Esophagus muscularis mucosa (tissue), 4 donors: ENCODE data around the gene ECPAS. TPM values are rescaled to one million over a fixed set of nuclear protein-coding genes. Genes with fewer than 3 reads are reported as not detected.
"Not testable (repeated sequence)": the region's sequence is repeated elsewhere in the genome, so short reads cannot be mapped to it uniquely, and the experiment has no call there.

Source experiments
- DNase-seq: peaks from one replicate; pipeline ENCODE4 v3.0.0-alpha.2; 2017; ENCODE audit errors: extremely low spot score
- H3K27ac ChIP-seq, 4 donors: fragments of 200-600 bp; sonication (generic); replicated peaks in 1 of 4; 1 replicate in 3 of 4; 2 replicates in 1 of 4; pipeline ENCODE4 v1.5.1; 2016 to 2019; ENCODE audit warnings: mild to moderate bottlenecking in 1 of 4
- H3K27me3 ChIP-seq, 4 donors: fragments of 200-600 bp; sonication (generic); one replicate each; pipeline versions ENCODE4 v1.5.1 to v1.6.0; 2016 to 2019
- H3K36me3 ChIP-seq, 4 donors: fragments of 200-600 bp; sonication (generic); one replicate each; pipeline ENCODE4 v1.5.1; 2016 to 2019
- H3K4me1 ChIP-seq, 4 donors: fragments of 200-600 bp; sonication (generic); one replicate each; pipeline ENCODE4 v1.5.1; 2016 to 2019
- H3K4me3 ChIP-seq, 4 donors: fragments of 200-600 bp; sonication (generic); 1 replicate in 2 of 4; 2 replicates in 2 of 4; pipeline ENCODE4 v1.5.1; 2016 to 2019; ENCODE audit warnings: mild to moderate bottlenecking in 4 of 4, moderate library complexity in 1 of 4
- H3K9me3 ChIP-seq, 4 donors: fragments of 200-600 bp; sonication (generic); 1 replicate in 3 of 4; 2 replicates in 1 of 4; pipeline ENCODE4 v1.5.1; 2016 to 2019
- EP300 ChIP-seq: sonication (generic); formaldehyde crosslinking; IDR thresholded peaks from one replicate; pipeline ENCODE4 v1.6.1; 2017; ENCODE audit warnings: antibody characterized with exemption
- POLR2A ChIP-seq: fragments of 450-650 bp; IDR thresholded peaks from one replicate; pipeline ENCODE4 v1.6.1; 2017; ENCODE audit warnings: antibody characterized with exemption, moderate library complexity, mild to moderate bottlenecking, low read depth
- POLR2AphosphoS5 ChIP-seq, 2 donors: sonication (generic); formaldehyde crosslinking; IDR thresholded peaks; one replicate each; pipeline ENCODE4 v1.6.1; 2017; ENCODE audit warnings: antibody characterized with exemption in 2 of 2
- WGBS: methylation state at CpG from one replicate; pipeline ENCODE4 v1.1.5; 2018; 5-methylcytosine and 5-hydroxymethylcytosine counted together
- intact Hi-C: fragments of 100-400 bp; cut with DNase I; formaldehyde crosslinking; loops from one replicate; pipeline ENCODE4 v1.15.1; 2023
- total RNA-seq, 4 donors: library from RNA; depleted of rRNA; stranded (reverse); fragments of >200 nt; gene quantifications; one replicate each; pipeline versions ENCODE4 v1.1.0 to v1.2.1, GENCODE V29; 2016
- TF ChIP-seq, protein P1 (sequence below), 3 experiments: fragments of 200-600 bp in 2 of 3; fragments of 450-650 bp in 1 of 3; sonication (generic) in 2 of 3; IDR thresholded peaks; one replicate each; pipeline ENCODE4 v1.5.1; 2017 to 2019; ENCODE audit warnings: antibody characterized with exemption in 3 of 3, mild to moderate bottlenecking in 2 of 3, moderate library complexity in 1 of 3

ECPAS gene
- total RNA-seq, 4 donors from 2014 or later, result 72.9 to 89.3 (median 80.6) TPM

DNA sequence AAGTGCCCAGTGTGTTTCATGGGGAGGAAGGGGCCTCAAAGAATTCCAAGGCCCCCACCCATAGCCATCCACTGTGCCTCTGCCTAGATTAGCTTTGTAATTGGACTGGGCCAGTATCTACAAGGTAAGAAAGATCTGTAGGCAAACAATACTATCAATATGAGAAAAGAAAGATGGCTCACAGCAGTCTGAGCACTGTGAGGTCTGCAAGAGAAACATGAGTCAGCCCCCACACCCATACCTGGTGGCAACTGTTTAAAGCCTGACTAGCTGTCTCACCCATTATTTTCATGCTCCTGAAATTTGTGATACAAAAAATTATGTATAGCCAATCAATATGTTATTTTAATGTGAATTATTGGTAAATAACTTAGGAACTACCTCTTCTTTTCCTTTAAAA is 30.8 kb upstream of the ECPAS start:
- intact Hi-C loops, result no loop called here
- Histone ChIP-seq H3K4me1 (no peaks in the 10 kb centered on the region), H3K27me3 (no peaks in the 10 kb centered on the region), H3K4me3 (no peak overlapping the region), H3K27ac (no peak overlapping the region), H3K9me3 (no peaks in the 10 kb centered on the region), H3K36me3 (no peaks in the 10 kb centered on the region)
- TF ChIP-seq POLR2A (no peak), POLR2AphosphoS5 (IDR thresholded peaks at IDR 0.05) (no peak), EP300 (no peak)
- TF ChIP-seq, protein P1, sequence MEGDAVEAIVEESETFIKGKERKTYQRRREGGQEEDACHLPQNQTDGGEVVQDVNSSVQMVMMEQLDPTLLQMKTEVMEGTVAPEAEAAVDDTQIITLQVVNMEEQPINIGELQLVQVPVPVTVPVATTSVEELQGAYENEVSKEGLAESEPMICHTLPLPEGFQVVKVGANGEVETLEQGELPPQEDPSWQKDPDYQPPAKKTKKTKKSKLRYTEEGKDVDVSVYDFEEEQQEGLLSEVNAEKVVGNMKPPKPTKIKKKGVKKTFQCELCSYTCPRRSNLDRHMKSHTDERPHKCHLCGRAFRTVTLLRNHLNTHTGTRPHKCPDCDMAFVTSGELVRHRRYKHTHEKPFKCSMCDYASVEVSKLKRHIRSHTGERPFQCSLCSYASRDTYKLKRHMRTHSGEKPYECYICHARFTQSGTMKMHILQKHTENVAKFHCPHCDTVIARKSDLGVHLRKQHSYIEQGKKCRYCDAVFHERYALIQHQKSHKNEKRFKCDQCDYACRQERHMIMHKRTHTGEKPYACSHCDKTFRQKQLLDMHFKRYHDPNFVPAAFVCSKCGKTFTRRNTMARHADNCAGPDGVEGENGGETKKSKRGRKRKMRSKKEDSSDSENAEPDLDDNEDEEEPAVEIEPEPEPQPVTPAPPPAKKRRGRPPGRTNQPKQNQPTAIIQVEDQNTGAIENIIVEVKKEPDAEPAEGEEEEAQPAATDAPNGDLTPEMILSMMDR (IDR thresholded peaks at IDR 0.05), result no peak
- no peak for DNase-seq

DNA sequence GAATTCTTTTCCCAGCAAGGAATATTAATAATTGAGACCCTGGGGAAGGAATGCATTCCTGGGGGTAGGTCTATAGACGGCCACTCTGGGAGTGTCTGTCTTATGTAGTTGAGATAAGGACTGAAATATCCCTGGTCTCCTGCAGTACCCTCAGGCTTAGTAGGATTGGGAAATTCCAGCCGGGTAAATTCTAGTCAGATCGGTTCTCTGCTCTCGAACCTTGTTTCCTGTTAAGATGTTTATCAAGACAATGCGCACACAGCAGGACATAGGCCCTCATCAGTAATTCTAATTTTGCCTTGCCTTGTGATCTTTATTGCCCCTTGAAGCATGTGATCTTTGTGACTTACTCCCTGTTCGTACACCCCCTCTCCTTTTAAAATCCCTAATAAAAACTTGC is 27.4 kb upstream of the ECPAS start:
- DNase-seq, intact Hi-C loops, H3K4me1 ChIP-seq, H3K27me3 ChIP-seq, H3K36me3 ChIP-seq, H3K4me3 ChIP-seq, H3K27ac ChIP-seq, H3K9me3 ChIP-seq: not testable (repeated sequence)
- WGBS, result 93% methylated on average over 6 of the region's 6 CpGs

GRCh38 chr9:111502506-111502905 is 18.3 kb upstream of the ECPAS start:
- DNase-seq, result no peak
- Histone ChIP-seq H3K27me3 (no peaks in the 10 kb centered on the region), H3K27ac (no peak overlapping the region), H3K4me1 (no peaks in the 10 kb centered on the region), H3K4me3 (no peak overlapping the region), H3K9me3 (no peaks in the 10 kb centered on the region), H3K36me3 (no peaks in the 10 kb centered on the region)
- TF ChIP-seq POLR2AphosphoS5 (IDR thresholded peaks at IDR 0.05), result no peak
- TF ChIP-seq, protein P1 (IDR thresholded peaks at IDR 0.05), result no peak
- no peak for TF ChIP-seq POLR2A
- no peak for TF ChIP-seq EP300
- WGBS, result no CpG with 5 or more reads among the region's 3 CpGs
- intact Hi-C loops, result no loop called here

DNA sequence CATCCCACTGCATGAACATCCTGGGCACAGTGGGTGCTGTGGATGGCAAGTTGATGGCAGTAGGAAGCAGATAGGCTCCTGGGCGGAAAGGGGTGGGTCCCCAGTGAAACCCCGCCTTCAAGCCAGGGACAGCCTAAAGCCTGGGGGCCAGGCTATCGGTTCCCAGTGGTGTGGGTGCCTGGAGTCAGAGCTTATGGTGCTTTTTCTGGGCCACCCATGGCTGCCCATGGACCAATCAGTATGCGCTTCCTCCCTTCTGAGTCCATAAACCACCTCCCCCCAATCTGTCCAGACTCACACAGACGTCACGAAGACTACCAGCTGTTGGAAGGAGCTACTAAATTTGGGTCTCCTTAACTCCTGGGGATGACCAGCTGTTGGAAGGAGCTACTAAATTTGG is 17.5 kb upstream of the ECPAS start:
- WGBS, result 83% methylated on average over 6 of the region's 6 CpGs
- Histone ChIP-seq H3K27me3 (no peaks in the 10 kb centered on the region), H3K4me3 (no peak overlapping the region), H3K36me3 (no peaks in the 10 kb centered on the region), H3K4me1 (no peaks in the 10 kb centered on the region), H3K27ac (no peak overlapping the region), H3K9me3 (no peaks in the 10 kb centered on the region)
- DNase-seq, result no peak
- TF ChIP-seq EP300 (no peak), POLR2AphosphoS5 (IDR thresholded peaks at IDR 0.05) (no peak), POLR2A (no peak)
- TF ChIP-seq, protein P1 (IDR thresholded peaks at IDR 0.05), result no peak
- intact Hi-C loops, result no loop called here

DNA sequence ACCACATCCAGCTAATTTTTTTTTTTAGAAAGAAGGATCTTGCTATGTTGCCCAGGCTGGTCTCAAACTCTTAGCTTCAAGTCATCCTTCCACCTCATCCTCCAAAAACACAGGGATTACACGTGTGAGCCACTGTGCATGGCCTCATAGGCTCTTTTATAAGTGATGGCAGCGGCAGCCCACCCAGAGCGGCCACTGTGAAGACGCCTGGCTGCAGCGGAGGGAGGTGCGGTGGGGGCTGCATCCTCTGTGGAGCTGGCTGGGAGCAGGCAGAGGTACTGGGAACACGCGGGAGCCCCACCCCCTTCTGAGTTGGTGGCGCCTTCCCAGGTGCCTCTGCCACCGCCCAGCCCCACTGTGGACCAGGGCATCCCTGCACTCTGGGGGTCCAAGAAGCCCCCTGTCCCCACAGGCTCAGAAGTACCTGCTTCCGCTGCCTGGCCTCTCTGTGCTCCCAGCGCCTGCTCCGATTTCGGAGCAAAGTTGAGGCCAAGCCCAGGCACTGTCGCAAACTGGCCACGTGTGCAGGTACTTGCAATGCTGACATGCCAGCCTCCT is 16.9 kb upstream of the ECPAS start:
- intact Hi-C loops, result no loop called here
- no peak overlapping the region for H3K4me3 ChIP-seq
- DNase-seq, result no peak
- H3K36me3 ChIP-seq, result no peaks in the 10 kb centered on the region
- H3K9me3 ChIP-seq, result no peaks in the 10 kb centered on the region
- no peak for TF ChIP-seq POLR2A
- TF ChIP-seq EP300, result no peak
- no peak for TF ChIP-seq POLR2AphosphoS5 (IDR thresholded peaks at IDR 0.05)
- TF ChIP-seq, protein P1 (IDR thresholded peaks at IDR 0.05), result no peak
- no peaks in the 10 kb centered on the region for H3K27me3 ChIP-seq
- 94% methylated on average over 2 of the region's 16 CpGs for WGBS
- H3K4me1 ChIP-seq, result no peaks in the 10 kb centered on the region
- no peak overlapping the region for H3K27ac ChIP-seq

- H3K27ac ChIP-seq, H3K4me3 ChIP-seq, H3K4me1 ChIP-seq, H3K9me3 ChIP-seq, DNase-seq, intact Hi-C loops, H3K27me3 ChIP-seq, H3K36me3 ChIP-seq: not testable (repeated sequence)
- 100% methylated on average over 1 of the region's 2 CpGs for WGBS
These were observed 13.0 kb upstream of the ECPAS start for GRCh38 chr9:111497196-111497595.
